Neuronal stem cell (in vitro differentiated cells): Measurements from ENCODE around the gene COMMD7.

Source experiments
- DNase-seq: peaks from one replicate; pipeline ENCODE4 v3.0.0-alpha.2; 2013; ENCODE audit warnings: low spot score
- H2AFZ ChIP-seq: one replicate; pipeline ENCODE4 v1.6.1; 2013; ENCODE audit warnings: mild to moderate bottlenecking, low read length, inconsistent platforms
- H2AK5ac ChIP-seq: 2 replicates; pipeline ENCODE4 v1.6.1; 2013; ENCODE audit warnings: low read depth, mild to moderate bottlenecking, inconsistent platforms, low read length, moderate library complexity, mixed read lengths
- H2BK120ac ChIP-seq: 2 replicates; pipeline ENCODE4 v1.6.1; 2013; ENCODE audit warnings: low read depth, mild to moderate bottlenecking, inconsistent platforms, low read length, moderate library complexity, mixed read lengths
- H2BK12ac ChIP-seq: one replicate; pipeline ENCODE4 v1.6.1; 2013; ENCODE audit warnings: low read length, inconsistent platforms
- H2BK15ac ChIP-seq: 2 replicates; pipeline ENCODE4 v1.6.1; 2013; ENCODE audit warnings: mild to moderate bottlenecking, low read length, inconsistent platforms, mixed read lengths
- H2BK5ac ChIP-seq: one replicate; pipeline ENCODE4 v1.6.1; 2013; ENCODE audit warnings: inconsistent platforms, mild to moderate bottlenecking, low read length, moderate library complexity
- H3K14ac ChIP-seq: one replicate; pipeline ENCODE4 v1.6.1; 2013; ENCODE audit warnings: low read length, inconsistent platforms
- H3K18ac ChIP-seq: 2 replicates; pipeline ENCODE4 v1.6.1; 2013; ENCODE audit warnings: low read length, inconsistent platforms
- H3K23ac ChIP-seq: 2 replicates; pipeline ENCODE4 v1.6.1; 2013; ENCODE audit warnings: low read depth, mild to moderate bottlenecking, mixed read lengths, low read length, inconsistent platforms; ENCODE audit not compliant: poor library complexity
- H3K27ac ChIP-seq: replicated peaks from 3 replicates; pipeline ENCODE4 v1.5.1; 2013; ENCODE audit warnings: low read length, inconsistent platforms
- H3K27me3 ChIP-seq, 3 experiments: 2 replicates each; pipeline ENCODE4 v1.6.1; 2013; ENCODE audit warnings: low read length in 3 of 3, mild to moderate bottlenecking in 2 of 3, inconsistent platforms in 1 of 3, low read depth in 1 of 3, mixed read lengths in 1 of 3, moderate library complexity in 1 of 3; ENCODE audit not compliant: control insufficient read depth in 3 of 3, insufficient read depth in 3 of 3
- H3K36me3 ChIP-seq, 2 donors: replicated peaks in 1 of 2; 2 replicates each; pipeline ENCODE4 v1.6.1; 2013; ENCODE audit warnings: low read length in 2 of 2; ENCODE audit not compliant: control insufficient read depth in 2 of 2, insufficient read depth in 2 of 2
- H3K4ac ChIP-seq: 2 replicates; pipeline ENCODE4 v1.6.1; 2013; ENCODE audit warnings: inconsistent platforms, mild to moderate bottlenecking, low read length, moderate library complexity
- H3K4me1 ChIP-seq, 2 donors: 1 replicate in 1 of 2; 2 replicates in 1 of 2; pipeline ENCODE4 v1.6.1; 2013; ENCODE audit warnings: low read length in 2 of 2, low read depth in 1 of 2; ENCODE audit not compliant: control insufficient read depth in 2 of 2, insufficient read depth in 1 of 2
- H3K4me2 ChIP-seq: one replicate; pipeline ENCODE4 v1.6.1; 2013; ENCODE audit warnings: mild to moderate bottlenecking, low read length, inconsistent platforms; ENCODE audit not compliant: insufficient read depth, poor library complexity, severe bottlenecking
- H3K4me3 ChIP-seq, 2 donors: 2 replicates each; pipeline ENCODE4 v1.5.1; 2013; ENCODE audit warnings: low read length in 2 of 2, mild to moderate bottlenecking in 2 of 2, inconsistent platforms in 1 of 2, moderate library complexity in 1 of 2
- H3K79me1 ChIP-seq: one replicate; pipeline ENCODE4 v1.6.1; 2013; ENCODE audit warnings: low read depth, mild to moderate bottlenecking, inconsistent platforms, low read length, moderate library complexity
- H3K9ac ChIP-seq: one replicate; pipeline ENCODE4 v1.6.1; 2013; ENCODE audit warnings: mild to moderate bottlenecking, low read depth, low read length, inconsistent platforms; ENCODE audit not compliant: poor library complexity
- H3K9me3 ChIP-seq, 2 donors: replicated peaks in 1 of 2; 2 replicates each; pipeline versions ENCODE3 to v1.6.1; 2013; ENCODE audit warnings: low read length in 2 of 2, mild to moderate bottlenecking in 2 of 2, inconsistent platforms in 1 of 2, low read depth in 1 of 2, mixed read lengths in 1 of 2, moderate library complexity in 1 of 2; ENCODE audit not compliant: control insufficient read depth in 2 of 2, insufficient read depth in 1 of 2
- H4K8ac ChIP-seq: one replicate; pipeline ENCODE4 v1.6.1; 2013; ENCODE audit warnings: low read depth, mild to moderate bottlenecking, inconsistent platforms, low read length, moderate library complexity
- H4K91ac ChIP-seq: one replicate; pipeline ENCODE4 v1.6.1; 2013; ENCODE audit warnings: low read length, low read depth, mild to moderate bottlenecking, inconsistent platforms; ENCODE audit not compliant: poor library complexity
- WGBS, 2 donors: extraction: QIAGEN DNeasy Blood & Tissue Kit; methylation state at CpG; one replicate each; pipeline ENCODE4 v1.1.7; 2013; ENCODE audit warnings: missing lambda C conversion rate in 2 of 2, mixed read lengths in 1 of 2; ENCODE audit not compliant: insufficient read length in 2 of 2, insufficient replicate concordance in 1 of 2; ENCODE audit errors: extremely low coverage in 2 of 2; 5-methylcytosine and 5-hydroxymethylcytosine counted together

The COMMD7 gene

GRCh38 chr20:32764005-32764960, 21.0 kb upstream of the COMMD7 start:
- Histone ChIP-seq H3K36me3 (peaks cover 3 to 4% of the 10 kb centered on the region in 2 donors), H3K27ac (peak overlapping the region; percentile 43), H3K4me2 (peak overlapping the region; percentile 95), H2BK120ac (no peak overlapping the region), H3K27me3 (no peaks in the 10 kb centered on the region), H3K18ac (no peak overlapping the region), H3K79me1 (peaks cover 10% of the 10 kb centered on the region), H2AFZ (peak overlapping the region; percentile 65), H3K4me3 (peak overlapping the region; percentile 93 to 98), H3K9ac (no peak overlapping the region), H2AK5ac (no peak overlapping the region), H3K9me3 (no peaks in the 10 kb centered on the region), H3K4ac (no peak overlapping the region), H4K91ac (no peak overlapping the region), H2BK15ac (no peak overlapping the region), H3K4me1 (peaks cover 17 to 24% of the 10 kb centered on the region in 2 donors), H3K23ac (no peak overlapping the region), H3K14ac (no peak overlapping the region), H2BK5ac (no peak overlapping the region), H4K8ac (no peak overlapping the region), H2BK12ac (no peak overlapping the region)
- DNase-seq, result no peak
- no CpG with 5 or more reads among the region's 17 CpGs for WGBS, 2 donors

GRCh38 chr20:32763202-32764004, 20.1 kb upstream of the COMMD7 start:
- Histone ChIP-seq H3K4ac (no peak overlapping the region), H2AK5ac (no peak overlapping the region), H4K91ac (no peak overlapping the region), H2BK15ac (peak overlapping the region; percentile 12), H2BK120ac (no peak overlapping the region), H3K27ac (peak overlapping the region; percentile 65), H2AFZ (peak overlapping the region; percentile 97), H3K4me2 (peak overlapping the region; percentile 95), H3K4me3 (peak overlapping the region; percentile 93 to 98), H3K18ac (peak overlapping the region; percentile 90), H3K36me3 (no peaks in the 10 kb centered on the region), H4K8ac (no peak overlapping the region), H3K4me1 (peaks cover 17 to 24% of the 10 kb centered on the region in 2 donors), H3K14ac (no peak overlapping the region), H3K9me3 (no peaks in the 10 kb centered on the region), H3K79me1 (peaks cover 10% of the 10 kb centered on the region), H2BK12ac (no peak overlapping the region), H2BK5ac (peak overlapping the region; percentile 44), H3K9ac (peak overlapping the region; percentile 94), H3K27me3 (no peaks in the 10 kb centered on the region), H3K23ac (no peak overlapping the region)
- no peak for DNase-seq
- no CpG with 5 or more reads among the region's 40 CpGs for WGBS, 2 donors

DNA sequence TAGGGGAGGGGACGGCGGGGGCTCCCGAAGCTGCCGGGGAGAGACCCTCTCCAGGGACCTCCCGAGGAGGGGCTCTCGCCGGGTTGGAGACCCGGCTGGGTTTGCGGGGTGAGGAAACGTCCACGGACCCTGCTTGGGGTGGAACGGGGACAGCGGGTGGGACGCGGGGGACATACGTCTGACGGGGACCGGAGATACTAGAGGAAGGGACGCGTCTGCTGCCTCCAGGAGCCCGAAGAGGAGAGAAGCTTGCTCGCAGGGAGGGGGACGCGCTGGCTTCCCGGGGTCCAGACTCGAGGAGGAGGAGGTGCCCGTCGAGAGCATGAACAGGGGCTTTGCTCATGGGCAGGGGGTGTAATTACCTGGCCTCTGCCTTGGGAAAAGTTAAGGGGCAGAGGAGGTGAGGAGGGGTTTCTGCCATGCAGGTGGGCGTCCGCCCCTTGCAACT, 19.5 kb upstream of the COMMD7 start:
- no peaks in the 10 kb centered on the region for H3K36me3 ChIP-seq
- H3K79me1 ChIP-seq, result peaks cover 8% of the 10 kb centered on the region
- peak overlapping the region; percentile 94 for H3K9ac ChIP-seq
- peak overlapping the region; percentile 97 for H2AFZ ChIP-seq
- peak overlapping the region; percentile 39 for H3K14ac ChIP-seq
- no peak overlapping the region for H3K4ac ChIP-seq
- WGBS, 2 donors, result no CpG with 5 or more reads among the region's 30 CpGs
- DNase-seq, result no peak
- H2BK120ac ChIP-seq, result no peak overlapping the region
- H3K4me2 ChIP-seq, result peak overlapping the region; percentile 95
- H3K23ac ChIP-seq, result peak overlapping the region; percentile 69
- H3K4me1 ChIP-seq, result peaks cover 16 to 24% of the 10 kb centered on the region in 2 donors
- peak overlapping the region; percentile 65 for H3K27ac ChIP-seq
- H2BK5ac ChIP-seq, result peak overlapping the region; percentile 44
- H3K4me3 ChIP-seq, result peak overlapping the region; percentile 93 to 98
- peak overlapping the region; percentile 2 for H2BK15ac ChIP-seq
- no peak overlapping the region for H4K8ac ChIP-seq
- H2AK5ac ChIP-seq, result peak overlapping the region; percentile 62
- no peak overlapping the region for H2BK12ac ChIP-seq
- H3K18ac ChIP-seq, result peak overlapping the region; percentile 90
- H3K27me3 ChIP-seq, result no peaks in the 10 kb centered on the region
- H3K9me3 ChIP-seq, result no peaks in the 10 kb centered on the region
- H4K91ac ChIP-seq, result no peak overlapping the region
